Rectal smooth muscle tissue (tissue), 1 donor: ENCODE measurements around the gene F8.

Experiments
- H3K27ac ChIP-seq: one replicate; pipeline ENCODE4 v1.7.0; 2013; ENCODE audit warnings: low read depth, low read length, inconsistent platforms
- H3K27me3 ChIP-seq: one replicate; pipeline ENCODE4 v1.7.0; 2013; ENCODE audit warnings: low read length; ENCODE audit not compliant: control insufficient read depth, insufficient read depth
- H3K36me3 ChIP-seq: one replicate; pipeline ENCODE4 v1.7.0; 2013; ENCODE audit warnings: low read length; ENCODE audit not compliant: control insufficient read depth, insufficient read depth
- H3K4me1 ChIP-seq: one replicate; pipeline ENCODE4 v1.7.0; 2013; ENCODE audit warnings: low read length; ENCODE audit not compliant: control insufficient read depth, insufficient read depth
- H3K4me3 ChIP-seq: one replicate; pipeline ENCODE4 v1.7.0; 2013; ENCODE audit warnings: low read length
- H3K9ac ChIP-seq: one replicate; pipeline ENCODE4 v1.7.0; 2013; ENCODE audit warnings: low read length

The F8 gene

GRCh38 chrX:155022585-155022984 lies at the start of gene F8:
TSS of gene F8 (minus strand) at chrX:155022723. CDS start at chrX:155022552, 171 bp downstream.
- Histone ChIP-seq H3K27me3 (no peaks in the 10 kb centered on the region), H3K4me1 (no peaks in the 10 kb centered on the region), H3K4me3 (no peak within 1 kb of the TSS), H3K36me3 (no peaks in the 10 kb centered on the region), H3K27ac (no peak within 1 kb of the TSS), H3K9ac (no peak within 1 kb of the TSS)

DNA sequence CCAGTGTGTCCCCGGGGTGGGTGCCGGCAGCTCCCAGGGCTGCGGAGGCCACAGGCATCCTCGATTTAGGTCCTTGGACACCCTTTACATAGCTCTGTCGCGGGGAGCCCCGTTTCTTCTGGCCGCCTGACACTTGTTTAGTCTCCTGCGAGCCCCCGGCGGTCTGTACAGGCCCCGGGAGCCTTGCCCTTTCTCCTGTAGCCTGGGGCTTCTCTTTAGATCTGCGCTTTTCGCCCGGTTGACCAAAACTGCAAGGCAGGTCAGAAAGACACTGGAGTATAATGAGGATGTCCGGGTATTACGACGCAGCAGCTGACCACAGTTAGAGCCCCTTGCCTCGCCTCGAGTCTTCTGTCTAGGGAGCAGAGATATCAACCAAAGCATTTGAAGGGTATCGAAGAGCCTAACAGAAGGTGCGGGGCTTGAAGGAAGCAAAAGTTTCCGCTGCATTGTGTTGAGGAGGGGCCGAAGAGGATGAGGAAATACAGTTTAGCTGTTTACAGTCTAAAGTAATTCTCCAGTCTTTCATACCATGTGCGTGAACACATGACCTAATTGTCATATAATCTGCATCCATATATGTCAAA lies 49.3 kb upstream of the F8 start:
- H3K27me3 ChIP-seq: no peaks in the 10 kb centered on the region
- H3K27ac ChIP-seq: peak overlapping the region; percentile 11
- H3K4me3 ChIP-seq: peak overlapping the region; percentile 56

DNA sequence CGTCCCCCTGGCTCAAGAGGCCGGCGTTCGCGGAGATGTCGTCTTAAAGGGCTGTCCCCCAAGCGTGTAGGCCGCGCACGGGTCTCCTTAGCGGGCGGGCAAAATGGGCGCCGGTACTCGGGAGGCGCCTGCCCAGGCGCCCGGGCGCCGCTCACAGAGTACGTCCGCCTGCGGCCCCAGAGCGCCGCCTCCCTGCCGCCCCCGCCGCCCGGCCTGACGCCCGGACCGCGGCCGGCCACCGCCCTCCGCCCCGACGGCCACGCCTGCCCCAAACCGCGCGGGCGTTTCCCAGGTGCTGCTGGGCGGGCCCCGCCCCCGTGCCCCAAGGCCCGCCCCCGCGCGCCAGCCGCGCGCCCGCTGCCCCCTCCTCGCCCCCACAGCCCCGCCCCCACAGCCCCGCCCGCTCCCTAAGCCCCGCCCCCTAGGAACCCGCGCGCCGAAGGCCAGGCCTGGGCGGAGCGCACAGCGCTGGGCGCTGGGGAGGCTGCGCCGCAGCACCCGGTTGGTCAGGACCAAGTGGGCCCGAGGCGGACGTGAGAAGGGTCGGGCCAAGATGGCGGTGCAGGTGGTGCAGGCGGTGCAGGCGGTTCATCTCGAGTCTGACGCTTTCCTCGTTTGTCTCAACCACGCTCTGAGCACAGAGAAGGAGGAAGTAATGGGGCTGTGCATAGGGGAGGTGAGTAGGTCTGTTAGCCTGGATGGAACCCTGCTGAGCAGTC lies 48.6 kb upstream of the F8 start, which contains the start of the genes BRCC3, CMC4 and MTCP1:
TSS of gene BRCC3 (plus strand) at position 534 of the 719 bp plus-strand sequence. CDS start at position 554, 20 bp downstream.
TSS of gene CMC4 (minus strand) at position 162 of the 719 bp plus-strand sequence. CDS start 7,113 bp downstream, outside the sequence.
TSS of gene MTCP1 (minus strand) at position 162 of the 719 bp plus-strand sequence. CDS start 5,126 bp downstream, outside the sequence.
- no peaks in the 10 kb centered on the region for H3K36me3 ChIP-seq
- peak within 1 kb of the TSS; percentile 76 for H3K27ac ChIP-seq
- peak within 1 kb of the TSS; percentile 58 for H3K9ac ChIP-seq
- no peaks in the 10 kb centered on the region for H3K27me3 ChIP-seq
- peak within 1 kb of the TSS; percentile 67 for H3K4me3 ChIP-seq
- H3K4me1 ChIP-seq: no peaks in the 10 kb centered on the region

More for the DNA sequence above, 49.3 kb upstream of the F8 start:
- no peaks in the 10 kb centered on the region for H3K36me3 ChIP-seq
- peak overlapping the region; percentile 58 for H3K9ac ChIP-seq
- H3K4me1 ChIP-seq: no peaks in the 10 kb centered on the region

DNA sequence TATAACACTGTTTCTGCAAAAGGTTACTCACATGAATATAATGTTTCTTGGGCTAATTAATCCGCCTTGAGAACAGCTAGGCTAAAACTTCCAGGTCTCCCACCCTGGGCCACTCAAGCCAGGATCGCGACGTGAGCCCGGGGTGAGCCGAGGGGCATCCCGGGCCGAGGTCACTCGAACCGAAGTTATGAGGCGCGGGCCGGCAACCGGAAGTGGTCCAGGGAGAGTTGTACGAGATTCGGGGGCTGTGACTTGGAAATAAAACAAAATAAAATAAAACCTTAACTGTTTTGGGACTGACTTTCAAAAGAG lies 48.1 kb upstream of the F8 start:
- no peaks in the 10 kb centered on the region for H3K36me3 ChIP-seq
- H3K27me3 ChIP-seq: no peaks in the 10 kb centered on the region
- peak overlapping the region; percentile 67 for H3K4me3 ChIP-seq
- H3K27ac ChIP-seq: peak overlapping the region; percentile 76
- peak overlapping the region; percentile 49 for H3K9ac ChIP-seq
- H3K4me1 ChIP-seq: no peaks in the 10 kb centered on the region

DNA sequence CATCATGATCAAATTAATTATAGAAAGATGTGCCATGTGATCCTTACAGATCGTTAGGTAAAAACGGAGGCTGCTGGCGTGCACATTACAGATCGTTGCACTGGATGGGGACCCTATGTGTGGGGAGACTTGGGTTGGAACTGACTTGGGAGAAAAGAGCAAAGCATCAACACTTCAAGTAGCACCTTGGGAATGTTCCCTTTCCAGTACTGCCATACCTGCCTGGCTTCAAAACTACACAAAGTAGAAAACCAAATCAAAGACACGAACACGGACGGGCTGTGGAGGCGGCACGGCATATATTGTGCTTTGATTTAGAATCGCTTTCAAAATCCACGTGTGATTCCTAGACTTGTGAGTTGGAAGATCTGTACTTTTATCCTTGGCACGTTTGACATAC lies 47.5 kb upstream of the F8 start:
- peak overlapping the region; percentile 76 for H3K27ac ChIP-seq
- no peaks in the 10 kb centered on the region for H3K4me1 ChIP-seq
- no peaks in the 10 kb centered on the region for H3K27me3 ChIP-seq
- H3K36me3 ChIP-seq: no peaks in the 10 kb centered on the region
- H3K9ac ChIP-seq: no peak overlapping the region
- peak overlapping the region; percentile 67 for H3K4me3 ChIP-seq

- Histone ChIP-seq H3K4me1 (no peaks in the 10 kb centered on the region), H3K9ac (no peak overlapping the region), H3K36me3 (no peaks in the 10 kb centered on the region), H3K4me3 (no peak overlapping the region), H3K27me3 (no peaks in the 10 kb centered on the region), H3K27ac (no peak overlapping the region)
These were observed 46.9 kb upstream of the F8 start for GRCh38 chrX:155069414-155069813.

GRCh38 chrX:155068165-155068564 lies 45.6 kb upstream of the F8 start:
- Histone ChIP-seq H3K36me3 (no peaks in the 10 kb centered on the region), H3K27me3 (no peaks in the 10 kb centered on the region), H3K27ac (no peak overlapping the region)

GRCh38 chrX:155065035-155065734 lies 42.7 kb upstream of the F8 start:
- Histone ChIP-seq H3K9ac (no peak overlapping the region), H3K36me3 (no peaks in the 10 kb centered on the region), H3K27ac (no peak overlapping the region), H3K27me3 (no peaks in the 10 kb centered on the region), H3K4me1 (no peaks in the 10 kb centered on the region), H3K4me3 (no peak overlapping the region)

More at GRCh38 chrX:155068165-155068564, 45.6 kb upstream of the F8 start:
- H3K4me3 ChIP-seq: no peak overlapping the region
- no peaks in the 10 kb centered on the region for H3K4me1 ChIP-seq
- H3K9ac ChIP-seq: no peak overlapping the region

DNA sequence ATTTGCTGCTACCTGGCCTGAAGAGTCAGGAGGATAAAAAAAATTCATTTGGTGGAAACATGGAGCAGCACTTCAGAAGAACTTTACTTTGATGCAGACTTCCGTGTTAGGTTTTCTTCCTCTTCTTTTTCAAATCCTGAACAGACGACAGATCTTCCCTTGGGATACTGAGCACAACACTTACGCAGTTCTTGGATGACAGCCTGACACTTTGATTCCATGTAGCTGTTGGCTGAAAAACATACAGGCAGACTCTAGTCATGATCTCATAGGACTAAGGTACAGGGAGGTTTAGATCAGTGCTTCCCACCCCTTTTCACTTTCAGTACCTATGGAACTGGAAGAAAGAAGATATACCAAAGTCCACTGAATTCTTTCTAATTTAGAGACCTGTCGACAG lies 39.2 kb upstream of the F8 start:
- H3K36me3 ChIP-seq: no peaks in the 10 kb centered on the region
- no peak overlapping the region for H3K9ac ChIP-seq
- H3K4me3 ChIP-seq: no peak overlapping the region
- H3K27ac ChIP-seq: no peak overlapping the region
- H3K4me1 ChIP-seq: no peaks in the 10 kb centered on the region
- H3K27me3 ChIP-seq: no peaks in the 10 kb centered on the region

DNA sequence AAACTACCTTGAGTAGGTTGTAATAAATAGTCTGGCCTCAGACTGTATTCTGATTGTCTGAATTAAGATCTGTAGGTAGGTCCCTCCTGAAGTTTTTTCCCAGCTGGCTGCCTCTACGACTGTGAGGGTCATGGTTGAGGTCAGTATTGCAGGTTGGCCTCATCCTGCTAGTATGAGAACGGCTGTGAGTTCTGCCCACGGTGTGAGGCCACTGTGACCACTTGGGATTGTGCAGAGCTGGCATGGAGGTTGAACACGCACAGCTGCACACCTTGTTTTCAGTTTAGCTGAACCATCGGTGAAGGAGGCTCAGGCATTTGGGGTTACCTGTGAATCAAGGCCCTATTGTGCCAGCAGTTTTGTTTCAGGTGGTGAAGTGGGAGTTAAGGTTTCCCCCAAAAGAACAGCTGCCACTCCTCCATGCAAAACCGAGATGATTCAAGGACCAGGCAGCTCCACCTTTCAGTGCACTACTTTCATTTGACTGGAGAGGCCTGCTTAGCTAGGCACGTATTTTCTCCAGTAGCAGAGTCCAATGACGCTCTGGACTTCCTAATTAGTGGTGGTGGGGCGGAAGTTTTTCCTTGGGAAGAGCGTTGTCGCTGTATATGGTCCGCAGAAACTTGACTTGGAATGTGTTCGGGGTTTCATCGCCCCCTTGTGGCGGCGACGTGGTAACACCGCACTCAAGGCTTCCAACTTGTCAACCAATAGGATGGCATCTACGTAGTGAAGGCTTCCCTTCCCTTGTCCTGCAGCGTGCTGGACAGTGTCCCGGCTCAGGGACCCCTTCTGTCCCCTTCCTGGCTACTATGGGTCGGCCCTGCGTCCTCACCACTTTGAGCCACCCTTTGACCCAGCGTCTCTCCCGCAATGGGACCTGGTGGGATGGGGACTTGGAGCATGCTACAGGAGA lies 34.6 kb upstream of the F8 start:
- H3K9ac ChIP-seq: no peak overlapping the region
- H3K4me3 ChIP-seq: peak overlapping the region; percentile 34
- no peaks in the 10 kb centered on the region for H3K36me3 ChIP-seq
- peak overlapping the region; percentile 15 for H3K27ac ChIP-seq
- peaks cover 3% of the 10 kb centered on the region for H3K27me3 ChIP-seq
- no peaks in the 10 kb centered on the region for H3K4me1 ChIP-seq

DNA sequence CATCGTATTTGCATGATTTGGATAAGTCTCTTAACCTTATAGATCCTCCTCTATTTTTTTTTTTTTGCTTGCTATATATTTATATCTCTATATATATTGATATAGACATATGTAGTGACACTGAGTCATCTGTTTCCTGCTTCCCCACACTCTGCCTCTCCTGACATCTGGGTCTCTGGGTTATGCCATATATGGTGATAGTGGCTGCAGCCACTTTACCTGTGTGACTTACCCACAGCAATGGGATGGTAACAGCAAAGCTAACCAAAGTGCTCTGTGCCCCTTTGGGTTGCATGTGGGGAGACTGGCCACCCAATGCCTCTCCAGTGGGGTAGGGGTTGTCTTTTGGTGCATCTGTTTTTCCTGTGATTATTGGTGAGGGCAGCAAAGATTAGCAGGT lies 33.9 kb upstream of the F8 start:
- H3K9ac ChIP-seq: no peak overlapping the region
- H3K4me1 ChIP-seq: no peaks in the 10 kb centered on the region
- H3K27me3 ChIP-seq: peaks cover 3% of the 10 kb centered on the region
- no peaks in the 10 kb centered on the region for H3K36me3 ChIP-seq
- H3K4me3 ChIP-seq: no peak overlapping the region
- peak overlapping the region; percentile 15 for H3K27ac ChIP-seq

- Histone ChIP-seq H3K27ac (no peak overlapping the region), H3K36me3 (no peaks in the 10 kb centered on the region), H3K27me3 (peaks cover 3% of the 10 kb centered on the region), H3K4me1 (no peaks in the 10 kb centered on the region), H3K9ac (no peak overlapping the region), H3K4me3 (no peak overlapping the region)
These were observed 33.0 kb upstream of the F8 start for GRCh38 chrX:155055494-155055893.
